ENCODE results near the gene MPZL1. TPM values are rescaled to one million over a fixed set of nuclear protein-coding genes. Genes with fewer than 3 reads are reported as not detected.
"Not testable (repeated sequence)": the region's sequence is repeated elsewhere in the genome, so short reads cannot be mapped to it uniquely, and the experiment has no call there.

Gene MPZL1
- total and polyA plus RNA-seq, 5 donors from 2014 or later = 3.3 to 10.0 (median 8.4) TPM

DNA sequence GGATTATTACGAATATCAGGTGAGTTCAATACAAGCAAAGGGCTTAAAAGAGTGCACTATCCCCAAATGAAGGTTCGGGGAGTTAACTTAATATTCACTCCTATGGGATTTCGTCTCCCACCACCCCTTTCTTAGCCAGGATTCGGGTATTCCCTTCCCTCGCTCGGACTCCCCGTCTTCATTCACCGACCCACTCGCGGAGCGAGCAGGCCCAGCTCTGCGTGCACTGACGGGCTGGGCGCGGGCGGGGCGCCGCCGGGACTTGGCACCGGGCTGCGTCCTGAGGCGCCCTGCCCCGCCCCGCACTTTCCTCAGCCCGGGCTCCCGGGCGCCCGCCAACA, 7.7 kb upstream of the MPZL1 start:
- H3K4me3 Mint-ChIP-seq = peak overlapping the region; percentile 86 to 98 (median 90)
- DNase-seq (no peak), ATAC-seq (ENCODE audit: low read depth in 2 of 2) (peak; percentile 56 to 57)
- Histone ChIP-seq H3K9me3 (ENCODE audit: control insufficient read depth in 2 of 2, low read length in 2 of 2) (no peaks in the 10 kb centered on the region), H3K27ac (ENCODE audit: insufficient read depth, low read length, poor library complexity, severe bottlenecking) (peak overlapping the region; percentile 60), H3K27me3 (ENCODE audit: control insufficient read depth, insufficient read depth, low read length) (no peaks in the 10 kb centered on the region), H3K36me3 (ENCODE audit: control insufficient read depth, insufficient read depth, low read length) (no peaks in the 10 kb centered on the region), H3K4me1 (ENCODE audit: control insufficient read depth, insufficient read depth, low read length, poor library complexity, severe bottlenecking) (peaks cover 26% of the 10 kb centered on the region), H3K4me3 (ENCODE audit: low read depth, low read length) (peak overlapping the region; percentile 85)
- peaks cover 16 to 40% (median 31%) of the 10 kb centered on the region in 4 donors for H3K4me1 Mint-ChIP-seq
- H3K27me3 Mint-ChIP-seq = peaks cover 26% of the 10 kb centered on the region
- H3K36me3 Mint-ChIP-seq = peaks cover 6% of the 10 kb centered on the region
- H3K27ac Mint-ChIP-seq = peak overlapping the region; percentile 80 to 100 (median 94)
- peaks cover 0 to 3% (median 0%) of the 10 kb centered on the region in 7 donors for H3K9me3 Mint-ChIP-seq

- Histone ChIP-seq H3K4me3 (ENCODE audit: low read depth, low read length) (peak overlapping the region; percentile 97), H3K4me1 (ENCODE audit: control insufficient read depth, insufficient read depth, low read length, poor library complexity, severe bottlenecking) (peaks cover 28% of the 10 kb centered on the region), H3K36me3 (ENCODE audit: control insufficient read depth, insufficient read depth, low read length) (no peaks in the 10 kb centered on the region), H3K27ac (ENCODE audit: insufficient read depth, low read length, poor library complexity, severe bottlenecking) (peak overlapping the region; percentile 60), H3K9me3 (ENCODE audit: control insufficient read depth in 2 of 2, low read length in 2 of 2) (no peaks in the 10 kb centered on the region), H3K27me3 (ENCODE audit: control insufficient read depth, insufficient read depth, low read length) (no peaks in the 10 kb centered on the region)
- Mint-ChIP-seq H3K27ac (peak overlapping the region; percentile 92 to 100 (median 94)), H3K9me3 (peaks cover 0 to 4% (median 0%) of the 10 kb centered on the region in 7 donors), H3K27me3 (peaks cover 26% of the 10 kb centered on the region), H3K36me3 (peaks cover 6% of the 10 kb centered on the region), H3K4me3 (peak overlapping the region; percentile 86 to 97 (median 90)), H3K4me1 (peaks cover 19 to 44% (median 34%) of the 10 kb centered on the region in 4 donors)
- peak; percentile 72 to 89 (median 81) for DNase-seq
- ATAC-seq (ENCODE audit: low read depth in 2 of 2) = peak; percentile 46 to 56
These were observed 7.2 kb upstream of the MPZL1 start for GRCh38 chr1:167714439-167715156.

DNA sequence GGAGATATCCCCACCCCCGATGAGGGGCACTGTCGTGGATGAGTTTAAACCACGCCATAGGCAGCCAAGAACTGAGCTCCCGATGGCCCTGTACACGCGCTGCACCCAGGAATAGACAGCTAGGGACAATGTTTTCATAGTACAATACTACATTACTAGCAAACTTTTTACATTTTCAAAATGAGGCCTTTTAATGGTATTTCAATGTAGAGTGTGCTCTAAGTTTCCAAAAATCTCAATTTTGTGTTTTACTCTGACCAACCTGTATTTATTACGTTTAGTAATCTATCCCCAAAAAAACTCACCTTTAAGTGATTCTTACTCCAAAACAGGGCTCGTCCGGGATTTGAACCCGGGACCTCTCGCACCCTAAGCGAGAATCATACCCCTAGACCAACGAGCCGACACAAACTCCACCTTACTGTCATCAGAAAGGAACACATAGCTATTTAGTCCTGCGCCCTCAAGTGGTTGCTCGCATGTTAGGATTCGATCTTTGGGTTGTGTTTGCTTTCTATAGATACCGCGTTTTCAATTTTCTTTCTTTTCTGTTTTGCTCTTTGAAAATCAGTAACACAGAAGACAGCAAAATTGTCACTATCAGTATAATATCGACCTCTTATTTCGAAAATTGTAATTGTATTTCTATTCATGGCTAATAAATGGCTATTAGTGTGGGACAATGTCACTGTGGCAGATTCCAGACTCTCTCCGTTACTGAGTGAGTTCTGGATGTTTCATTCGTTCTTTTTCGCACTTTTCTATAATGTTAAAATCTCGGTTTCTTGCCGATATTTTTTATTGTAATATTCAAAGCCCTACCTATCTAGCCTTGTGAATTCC, 6.4 kb upstream of the MPZL1 start:
- Mint-ChIP-seq H3K4me3 (peak overlapping the region; percentile 86 to 97 (median 90)), H3K27ac (peak overlapping the region; percentile 92 to 100 (median 94)), H3K4me1 (peaks cover 20 to 47% (median 37%) of the 10 kb centered on the region in 4 donors), H3K27me3 (peaks cover 26% of the 10 kb centered on the region), H3K36me3 (peaks cover 6% of the 10 kb centered on the region), H3K9me3 (peaks cover 0 to 4% (median 0%) of the 10 kb centered on the region in 7 donors)
- H3K36me3 ChIP-seq (ENCODE audit: control insufficient read depth, insufficient read depth, low read length) = no peaks in the 10 kb centered on the region
- peak overlapping the region; percentile 97 for H3K4me3 ChIP-seq (ENCODE audit: low read depth, low read length)
- peak overlapping the region; percentile 24 for H3K27ac ChIP-seq (ENCODE audit: insufficient read depth, low read length, poor library complexity, severe bottlenecking)
- ATAC-seq (ENCODE audit: low read depth in 2 of 2) (peak; percentile 67 to 68), DNase-seq (peak; percentile 73 to 94 (median 90))
- H3K9me3 ChIP-seq (ENCODE audit: control insufficient read depth in 2 of 2, low read length in 2 of 2) = no peaks in the 10 kb centered on the region
- H3K4me1 ChIP-seq (ENCODE audit: control insufficient read depth, insufficient read depth, low read length, poor library complexity, severe bottlenecking) = peaks cover 34% of the 10 kb centered on the region
- no peaks in the 10 kb centered on the region for H3K27me3 ChIP-seq (ENCODE audit: control insufficient read depth, insufficient read depth, low read length)

DNA sequence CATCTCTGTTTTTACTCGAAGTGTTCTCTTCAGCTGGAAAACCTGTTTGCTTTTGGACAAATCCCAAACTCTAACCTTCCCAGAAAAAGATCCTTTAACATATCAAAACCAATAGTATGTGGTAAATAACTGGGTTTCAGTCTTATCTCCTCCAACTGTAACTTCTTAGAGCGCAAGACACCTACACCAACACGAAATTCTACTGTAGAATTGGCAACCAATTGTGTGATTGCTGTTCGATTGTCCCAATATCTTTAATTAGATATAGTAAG, 5.8 kb upstream of the MPZL1 start:
- H3K36me3 Mint-ChIP-seq = peaks cover 6% of the 10 kb centered on the region
- H3K4me3 ChIP-seq (ENCODE audit: low read depth, low read length) = peak overlapping the region; percentile 97
- no peak for DNase-seq

DNA sequence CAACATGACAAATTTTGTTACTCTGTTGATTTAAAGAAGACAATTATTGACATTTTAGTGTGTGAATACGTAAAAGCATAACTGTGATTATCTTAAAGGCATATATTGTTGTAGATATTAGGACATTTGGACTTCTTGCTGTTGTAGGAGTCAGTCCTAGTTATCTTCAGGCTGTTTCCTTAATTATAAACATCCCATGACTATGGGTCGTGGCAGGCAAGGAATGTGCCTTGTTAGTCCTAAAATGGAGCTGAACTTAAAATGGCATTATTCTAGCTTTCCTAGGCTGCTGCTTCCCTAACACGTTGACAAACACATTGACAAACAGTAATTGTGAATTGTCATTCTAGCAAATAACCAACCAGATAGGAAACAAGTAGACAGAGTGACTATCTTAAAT, 4.4 kb upstream of the MPZL1 start:
- no peak for ATAC-seq (ENCODE audit: low read depth in 2 of 2)
- H3K4me1 Mint-ChIP-seq = peaks cover 25 to 60% (median 41%) of the 10 kb centered on the region in 4 donors
- peaks cover 44% of the 10 kb centered on the region for H3K4me1 ChIP-seq (ENCODE audit: control insufficient read depth, insufficient read depth, low read length, poor library complexity, severe bottlenecking)

More for the DNA sequence above, 5.8 kb upstream of the MPZL1 start:
- Histone ChIP-seq H3K27me3 (ENCODE audit: control insufficient read depth, insufficient read depth, low read length) (no peaks in the 10 kb centered on the region), H3K27ac (ENCODE audit: insufficient read depth, low read length, poor library complexity, severe bottlenecking) (peak overlapping the region; percentile 7), H3K9me3 (ENCODE audit: control insufficient read depth in 2 of 2, low read length in 2 of 2) (no peaks in the 10 kb centered on the region), H3K4me1 (ENCODE audit: control insufficient read depth, insufficient read depth, low read length, poor library complexity, severe bottlenecking) (peaks cover 34% of the 10 kb centered on the region), H3K36me3 (ENCODE audit: control insufficient read depth, insufficient read depth, low read length) (no peaks in the 10 kb centered on the region)
- Mint-ChIP-seq H3K27ac (peak overlapping the region in 2 of 3 donors; percentile 62 to 94), H3K4me3 (peak overlapping the region; percentile 86 to 97 (median 90)), H3K9me3 (peaks cover 0 to 4% (median 0%) of the 10 kb centered on the region in 7 donors), H3K4me1 (peaks cover 20 to 52% (median 37%) of the 10 kb centered on the region in 4 donors), H3K27me3 (peaks cover 26% of the 10 kb centered on the region)
- no peak for ATAC-seq (ENCODE audit: low read depth in 2 of 2)

DNA sequence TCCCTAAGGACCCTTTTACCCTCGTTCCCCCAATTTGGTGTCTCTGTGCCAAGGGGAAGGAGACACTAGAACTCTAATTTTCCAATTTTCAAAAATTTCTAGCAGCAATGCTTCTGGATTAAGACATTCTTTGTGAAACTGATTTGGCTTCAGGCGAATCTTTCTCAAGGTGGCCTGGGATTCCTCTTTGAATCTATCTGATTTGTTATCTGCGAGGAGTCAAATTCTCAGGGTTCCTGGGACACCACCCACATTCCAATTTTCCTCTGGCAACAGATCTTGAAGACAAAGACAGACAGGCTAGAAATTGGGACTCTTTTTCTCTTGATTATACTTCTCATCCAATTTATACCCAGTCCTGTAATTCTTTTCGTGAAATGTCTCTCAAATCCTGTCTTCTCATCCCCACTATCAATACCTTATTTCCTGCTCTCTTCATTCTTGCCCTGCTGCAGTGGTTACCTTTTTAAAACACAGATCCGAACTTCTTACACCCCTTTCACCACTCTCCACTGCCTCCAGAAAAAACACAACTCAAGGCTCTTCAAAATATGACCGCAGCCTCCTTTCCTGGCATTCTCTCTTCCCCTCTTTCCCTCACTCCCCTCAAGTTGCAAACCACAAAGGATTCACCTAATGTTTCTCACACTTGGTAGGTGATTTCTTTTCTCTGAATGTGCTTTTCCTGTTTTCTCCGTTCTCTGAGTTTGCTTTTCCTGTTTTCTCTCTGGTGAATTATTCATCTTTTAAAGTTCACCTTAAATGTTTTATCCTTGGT, 2.7 kb upstream of the MPZL1 start:
- Mint-ChIP-seq H3K9me3 (peaks cover 0 to 3% (median 0%) of the 10 kb centered on the region in 7 donors), H3K4me1 (peaks cover 24 to 67% (median 32%) of the 10 kb centered on the region in 4 donors), H3K4me3 (peak overlapping the region; percentile 8 to 84 (median 46)), H3K27ac (peak overlapping the region in 2 of 3 donors; percentile 10 to 74), H3K36me3 (peaks cover 6% of the 10 kb centered on the region), H3K27me3 (peaks cover 16% of the 10 kb centered on the region)
- Histone ChIP-seq H3K9me3 (ENCODE audit: control insufficient read depth in 2 of 2, low read length in 2 of 2) (no peaks in the 10 kb centered on the region), H3K36me3 (ENCODE audit: control insufficient read depth, insufficient read depth, low read length) (no peaks in the 10 kb centered on the region), H3K27ac (ENCODE audit: insufficient read depth, low read length, poor library complexity, severe bottlenecking) (no peak overlapping the region), H3K27me3 (ENCODE audit: control insufficient read depth, insufficient read depth, low read length) (no peaks in the 10 kb centered on the region), H3K4me1 (ENCODE audit: control insufficient read depth, insufficient read depth, low read length, poor library complexity, severe bottlenecking) (peaks cover 49% of the 10 kb centered on the region), H3K4me3 (ENCODE audit: low read depth, low read length) (no peak overlapping the region)
- ATAC-seq (ENCODE audit: low read depth in 2 of 2) = no peak
- DNase-seq = no peak

More for the DNA sequence above, 4.4 kb upstream of the MPZL1 start:
- Histone ChIP-seq H3K36me3 (ENCODE audit: control insufficient read depth, insufficient read depth, low read length) (no peaks in the 10 kb centered on the region), H3K27ac (ENCODE audit: insufficient read depth, low read length, poor library complexity, severe bottlenecking) (no peak overlapping the region), H3K4me3 (ENCODE audit: low read depth, low read length) (no peak overlapping the region), H3K27me3 (ENCODE audit: control insufficient read depth, insufficient read depth, low read length) (no peaks in the 10 kb centered on the region), H3K9me3 (ENCODE audit: control insufficient read depth in 2 of 2, low read length in 2 of 2) (no peaks in the 10 kb centered on the region)
- Mint-ChIP-seq H3K27me3 (peaks cover 26% of the 10 kb centered on the region), H3K36me3 (peaks cover 6% of the 10 kb centered on the region), H3K27ac (no peak overlapping the region), H3K9me3 (peaks cover 0 to 4% (median 0%) of the 10 kb centered on the region in 7 donors), H3K4me3 (peak overlapping the region; percentile 86 to 93 (median 88))
- no peak for DNase-seq

- Mint-ChIP-seq H3K27me3 (peaks cover 12% of the 10 kb centered on the region), H3K4me3 (peak overlapping the region; percentile 18 to 92 (median 60)), H3K27ac (peak overlapping the region in 1 of 3 donors; percentile 76), H3K4me1 (peaks cover 21 to 63% (median 32%) of the 10 kb centered on the region in 4 donors)
- not testable (repeated sequence) for H3K27me3 ChIP-seq (ENCODE audit: control insufficient read depth, insufficient read depth, low read length); H3K9me3 Mint-ChIP-seq; H3K27ac ChIP-seq (ENCODE audit: insufficient read depth, low read length, poor library complexity, severe bottlenecking); DNase-seq; H3K4me3 ChIP-seq (ENCODE audit: low read depth, low read length); H3K36me3 ChIP-seq (ENCODE audit: control insufficient read depth, insufficient read depth, low read length); H3K9me3 ChIP-seq (ENCODE audit: control insufficient read depth in 2 of 2, low read length in 2 of 2); H3K36me3 Mint-ChIP-seq; ATAC-seq (ENCODE audit: low read depth in 2 of 2)
- peaks cover 44% of the 10 kb centered on the region for H3K4me1 ChIP-seq (ENCODE audit: control insufficient read depth, insufficient read depth, low read length, poor library complexity, severe bottlenecking)
These were observed 1.9 kb upstream of the MPZL1 start for GRCh38 chr1:167719715-167720421.
